Left hindlimb (tissue), 1 donor: ENCODE data around the gene LIMCH1.
"Not testable (repeated sequence)": the region's sequence is repeated elsewhere in the genome, so short reads cannot be mapped to it uniquely, and the experiment has no call there.

Experiments
- DNase-seq: peaks from one replicate; pipeline ENCODE4 v3.0.0-alpha.2; 2018

The LIMCH1 gene

DNA sequence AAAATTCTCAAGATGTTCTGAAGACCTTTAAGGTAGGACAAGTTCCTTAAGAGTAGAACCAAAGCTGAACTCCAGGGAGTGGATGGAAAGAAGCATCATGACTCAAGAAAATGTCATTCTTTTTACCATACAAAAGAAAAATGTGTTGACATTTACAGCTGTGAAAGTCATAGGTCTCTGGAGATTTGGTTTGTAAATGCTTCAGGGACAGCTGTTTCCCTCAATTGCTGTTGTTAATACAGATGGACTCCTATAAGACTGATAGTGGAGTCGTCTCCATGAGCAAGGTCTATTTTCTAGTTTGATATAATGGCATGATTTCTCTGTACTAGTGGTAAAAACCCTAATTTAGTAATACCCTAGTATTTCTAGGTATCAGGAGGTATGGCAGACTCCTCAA is 108.9 kb downstream of the LIMCH1 start:
- DNase-seq: no peak

DNA sequence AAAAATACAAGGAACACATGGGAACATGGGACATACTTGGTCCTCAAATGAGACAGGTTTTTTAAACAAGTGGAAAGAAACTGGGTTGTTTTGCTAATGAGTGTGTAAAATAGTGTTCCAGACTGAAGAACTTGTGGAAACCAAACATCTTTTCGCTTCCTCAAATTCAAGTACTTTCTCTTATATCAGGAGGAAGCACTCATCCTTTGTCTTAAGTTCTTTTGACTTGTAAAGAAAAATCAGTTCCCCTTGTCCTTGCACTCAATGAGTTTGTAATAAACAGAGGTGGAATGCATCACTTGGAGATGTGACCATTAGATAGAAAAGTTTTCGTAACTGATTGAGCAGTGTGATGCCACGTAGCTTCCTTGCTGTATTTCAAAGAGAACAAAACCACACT is 109.4 kb downstream of the LIMCH1 start:
- DNase-seq: no peak

DNA sequence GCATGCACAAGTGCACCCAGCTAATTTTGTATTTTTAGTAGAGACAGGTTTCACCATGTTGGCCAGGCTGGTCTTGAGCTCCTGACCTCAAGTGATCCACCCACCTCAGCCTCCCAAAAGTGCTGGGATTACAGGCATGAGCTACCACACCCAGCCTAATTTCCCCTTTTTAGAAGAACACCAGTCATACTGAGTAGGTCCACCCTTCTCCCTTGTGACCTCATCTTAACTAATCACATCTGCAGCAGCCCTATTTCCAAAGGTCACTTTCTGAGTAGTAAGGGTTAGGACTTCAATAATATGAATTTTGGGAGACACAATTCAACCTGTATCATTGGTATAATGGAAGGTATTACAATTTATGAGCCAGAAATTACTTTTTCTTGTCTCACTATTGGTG is 113.2 kb downstream of the LIMCH1 start:
- not testable (repeated sequence) for DNase-seq

DNA sequence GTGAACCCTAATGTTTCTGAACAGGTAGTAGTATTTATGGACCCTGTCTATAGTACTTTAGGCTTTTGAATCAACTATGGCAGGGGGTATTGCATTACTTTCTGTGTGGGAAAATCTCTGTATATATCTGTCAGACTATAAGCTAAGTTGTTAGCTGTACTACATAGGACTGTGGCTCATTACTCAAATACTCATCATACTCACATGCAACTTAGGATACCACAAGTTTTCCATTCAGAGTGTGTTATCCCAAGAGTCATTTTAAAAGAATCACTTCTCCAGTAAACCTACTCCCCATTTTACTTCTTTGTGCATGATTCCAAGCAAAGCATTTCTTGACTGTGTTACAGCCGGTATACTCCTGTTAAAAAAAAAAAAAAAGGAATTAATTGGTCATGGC is 115.0 kb downstream of the LIMCH1 start:
- DNase-seq: no peak

DNA sequence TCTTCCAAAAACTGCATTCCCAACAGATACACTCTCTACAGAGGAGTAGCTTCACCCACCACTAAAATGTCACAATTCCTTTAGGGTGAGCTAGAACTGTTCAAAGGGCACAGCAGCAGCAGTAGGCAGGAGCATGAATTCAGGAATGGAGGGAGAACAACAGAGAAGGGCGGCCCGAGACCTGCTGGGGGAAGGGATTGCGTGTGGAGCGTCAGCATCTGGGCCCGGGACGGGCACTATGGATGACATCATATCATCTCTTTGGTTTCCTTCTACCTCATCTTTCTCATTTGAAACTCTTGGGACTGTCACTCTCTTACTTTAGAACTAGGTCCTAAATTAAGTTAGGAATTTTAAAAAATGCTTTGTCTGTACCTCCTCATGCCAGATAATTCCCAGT is 115.6 kb downstream of the LIMCH1 start:
- DNase-seq: no peak

DNA sequence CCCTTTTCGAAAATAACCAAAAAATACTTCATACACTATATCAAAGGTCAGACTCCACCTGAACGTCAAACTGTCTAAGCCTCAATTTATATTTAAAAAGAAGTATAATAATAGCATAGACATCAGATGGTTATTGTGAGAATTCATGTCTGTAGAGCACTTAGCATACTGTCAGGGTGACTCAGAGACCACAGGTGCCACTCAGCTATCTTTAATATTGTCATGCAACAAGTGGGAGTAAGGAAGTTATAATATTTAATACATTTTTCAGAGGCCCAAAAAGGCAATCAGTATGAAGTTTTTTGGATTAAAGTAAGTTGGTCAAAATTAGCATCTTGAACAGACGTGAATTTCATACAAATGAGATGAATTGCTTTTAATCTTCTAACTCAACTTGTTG is 117.2 kb downstream of the LIMCH1 start:
- no peak for DNase-seq

DNA sequence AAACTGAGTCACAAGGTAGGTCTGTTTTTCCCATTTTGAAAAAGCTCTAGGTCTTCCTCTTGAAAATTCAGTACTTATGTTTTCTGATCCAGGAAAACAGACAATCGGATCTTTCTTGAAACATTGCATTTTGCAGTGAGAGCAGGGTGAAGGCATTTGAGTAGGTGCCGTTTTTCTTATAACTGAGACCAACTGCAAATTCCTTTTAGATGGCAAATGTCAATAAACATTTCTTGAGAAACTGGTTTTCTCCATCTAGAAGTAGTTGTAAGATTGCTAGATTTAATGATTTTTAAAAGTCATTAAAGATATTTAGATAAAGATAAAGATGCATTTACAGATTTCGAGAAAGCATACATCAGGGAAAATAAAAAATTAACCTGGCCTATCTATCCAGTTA is 118.1 kb downstream of the LIMCH1 start:
- DNase-seq: no peak

DNA sequence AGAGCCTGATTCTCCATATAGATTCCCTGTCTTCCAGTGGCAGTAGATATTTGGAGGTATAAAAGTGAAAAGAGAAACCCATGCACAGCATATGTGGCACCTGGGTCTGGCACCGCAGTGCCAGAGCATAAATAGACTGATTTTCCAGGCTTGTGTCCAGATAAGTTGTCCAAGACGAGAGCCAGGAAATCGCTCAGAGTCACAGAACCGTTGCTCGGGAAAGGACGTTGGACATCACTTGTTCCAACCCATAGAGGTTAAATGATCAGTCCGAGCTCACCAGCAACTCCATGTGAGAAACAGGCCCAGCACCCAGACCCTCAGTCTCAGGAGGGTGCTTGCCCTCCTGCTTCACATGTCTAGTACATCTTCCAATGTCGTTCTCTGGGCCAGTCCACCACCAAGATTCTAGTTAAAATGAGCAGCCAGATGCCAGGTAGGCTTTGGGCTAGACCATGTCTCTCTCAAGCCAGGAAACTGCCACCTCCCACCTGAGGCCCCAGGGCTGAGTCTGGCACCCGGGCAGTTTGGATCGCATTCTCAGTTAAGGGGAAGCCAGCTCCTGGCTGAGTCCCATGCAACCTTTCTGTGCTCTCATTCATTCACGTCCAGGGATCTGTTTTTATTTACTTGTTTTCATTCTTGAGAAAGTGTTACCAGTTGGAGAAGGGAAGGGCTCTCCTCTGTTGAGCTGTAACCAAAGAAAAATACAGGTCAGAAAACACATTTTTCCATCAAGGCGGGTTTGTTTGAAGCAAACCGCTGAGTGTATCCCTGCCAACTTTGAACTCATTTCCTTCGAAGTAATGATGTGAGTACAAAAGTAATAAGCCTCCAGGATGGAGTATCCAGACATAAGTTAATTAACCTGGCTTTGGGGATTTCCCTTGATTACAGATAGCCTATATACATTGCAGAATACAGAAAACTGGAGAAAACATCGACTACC is 118.9 kb downstream of the LIMCH1 start:
- peak; percentile 65 for DNase-seq

DNA sequence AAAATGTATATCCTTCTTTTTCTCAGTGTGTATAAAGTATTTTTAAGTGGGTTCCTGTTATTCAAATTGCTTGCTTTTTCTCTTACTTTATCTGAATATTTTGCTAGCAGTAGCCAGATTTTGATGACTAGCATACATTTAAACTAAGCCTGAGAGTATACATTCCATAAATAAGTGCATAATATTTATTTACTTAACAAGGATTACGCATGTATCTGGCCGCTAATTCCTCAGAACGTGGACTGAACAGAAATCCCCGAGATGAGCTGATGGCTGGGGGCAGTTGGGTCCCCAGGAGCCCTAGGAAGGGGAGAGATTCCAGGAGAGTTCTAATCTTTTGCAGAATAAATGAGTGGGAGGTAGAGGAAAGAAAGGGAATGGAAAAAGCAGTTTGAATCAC is 119.6 kb downstream of the LIMCH1 start:
- DNase-seq: no peak

DNA sequence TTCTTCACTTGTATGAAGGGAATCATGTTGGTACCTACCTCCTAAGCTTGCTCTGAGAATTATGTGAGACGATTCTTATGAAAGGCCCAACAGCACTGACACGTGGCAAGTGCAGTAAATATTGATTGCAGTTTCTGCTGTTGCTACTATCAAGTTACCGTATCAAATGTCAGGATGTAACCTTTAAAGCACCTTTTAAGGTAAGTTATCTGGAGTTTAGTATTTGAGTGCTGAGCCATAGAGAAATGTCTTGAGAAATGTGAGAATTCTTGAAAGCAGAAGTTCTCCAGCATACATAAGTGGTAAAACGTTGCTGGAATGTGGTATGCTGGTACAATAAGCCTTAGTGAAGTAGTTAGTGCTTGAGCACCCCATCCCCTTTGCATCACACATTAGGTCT is 120.2 kb downstream of the LIMCH1 start:
- DNase-seq: no peak

DNA sequence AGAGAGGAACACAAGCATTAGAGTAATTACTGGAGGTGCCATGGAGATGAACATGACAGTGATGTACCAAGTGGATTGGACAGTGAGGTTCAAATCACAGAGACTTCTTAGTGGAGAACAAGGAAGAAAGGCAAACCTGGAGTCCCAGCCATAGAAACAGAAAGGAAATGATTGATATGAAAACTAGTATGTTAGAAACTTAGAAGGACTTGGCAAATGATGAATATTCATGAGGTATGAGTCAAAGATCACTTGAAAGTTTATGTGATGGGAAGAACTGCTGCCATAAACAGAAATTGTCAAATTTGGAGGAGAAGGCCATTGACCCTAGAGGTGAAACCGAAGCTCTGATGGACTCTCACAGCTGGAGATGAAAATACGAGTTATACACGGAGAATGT is 122.4 kb downstream of the LIMCH1 start:
- no peak for DNase-seq

DNA sequence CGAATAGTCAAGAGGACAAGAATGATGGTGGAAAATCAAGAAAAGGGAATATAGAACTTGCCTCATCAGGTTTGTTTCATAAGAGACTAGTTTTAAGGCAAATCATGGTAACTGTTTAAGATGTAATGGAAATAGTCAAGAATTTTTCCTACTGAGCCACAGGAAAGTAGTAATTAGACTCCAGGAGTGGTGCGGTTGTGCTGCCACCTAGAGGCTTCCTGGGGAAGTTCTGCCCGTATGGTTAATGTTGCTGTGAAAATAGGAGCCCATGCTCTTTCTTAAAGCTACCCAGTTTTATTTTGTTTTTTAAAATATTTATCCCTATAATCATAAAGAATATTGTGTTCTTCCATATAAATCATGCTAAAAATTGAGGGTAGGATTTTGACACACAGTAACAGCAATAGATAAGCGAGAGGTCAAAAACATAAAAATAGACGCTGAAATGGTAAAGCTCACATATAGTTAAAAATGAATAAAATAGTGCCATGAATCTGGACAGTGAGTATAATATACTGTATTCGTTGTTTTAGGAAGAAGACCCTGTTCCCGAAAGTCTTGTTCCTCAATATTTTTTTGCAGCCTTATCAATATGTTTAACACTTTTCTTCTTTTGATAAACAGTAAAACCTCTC is 123.6 kb downstream of the LIMCH1 start:
- DNase-seq: peak; percentile 76

DNA sequence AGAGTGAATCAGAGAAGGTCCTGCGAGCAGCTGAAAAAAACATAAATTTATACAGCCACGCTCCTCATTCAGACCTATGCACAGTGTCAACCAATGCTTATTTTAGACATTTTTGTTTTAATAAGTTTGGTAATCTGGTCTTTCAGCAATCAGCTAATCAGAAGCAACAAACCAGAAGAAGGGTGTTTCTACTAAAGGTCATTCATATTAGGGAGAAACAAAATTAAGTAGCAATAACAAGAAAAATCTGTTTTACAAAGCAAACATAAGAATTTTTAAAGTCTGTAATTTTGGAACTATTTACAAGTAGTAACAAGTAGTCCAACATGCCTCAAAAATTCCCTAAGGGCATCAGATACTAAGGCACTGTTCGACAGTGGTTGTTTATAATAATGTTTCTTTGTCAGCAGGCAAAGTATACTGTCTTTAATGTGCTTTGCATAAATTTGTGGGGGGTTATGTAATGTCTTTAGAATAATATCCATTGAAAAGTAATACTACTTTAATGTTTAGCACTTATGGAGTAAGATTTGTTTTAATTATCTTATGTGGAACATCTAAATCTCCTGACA is 127.8 kb downstream of the LIMCH1 start:
- no peak for DNase-seq

DNA sequence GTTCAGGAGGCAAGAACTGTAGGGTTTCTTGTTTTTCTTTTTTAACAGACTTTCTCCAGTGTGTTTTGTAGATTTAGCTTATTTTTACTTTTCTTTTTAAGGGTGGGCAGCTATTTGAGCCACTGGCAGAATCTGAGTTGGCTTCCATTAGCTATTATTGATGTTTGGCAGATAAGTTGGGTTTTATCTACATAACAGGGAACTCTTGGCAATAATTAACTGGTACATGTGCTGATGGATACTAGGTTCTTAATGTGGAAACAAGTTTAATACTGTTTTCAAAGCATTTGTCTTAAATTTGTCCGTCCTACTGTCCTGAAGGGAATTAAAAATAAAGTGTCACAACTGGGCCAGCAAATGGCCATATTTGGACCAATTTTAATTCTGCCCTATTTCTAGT is 130.1 kb downstream of the LIMCH1 start:
- no peak for DNase-seq

DNA sequence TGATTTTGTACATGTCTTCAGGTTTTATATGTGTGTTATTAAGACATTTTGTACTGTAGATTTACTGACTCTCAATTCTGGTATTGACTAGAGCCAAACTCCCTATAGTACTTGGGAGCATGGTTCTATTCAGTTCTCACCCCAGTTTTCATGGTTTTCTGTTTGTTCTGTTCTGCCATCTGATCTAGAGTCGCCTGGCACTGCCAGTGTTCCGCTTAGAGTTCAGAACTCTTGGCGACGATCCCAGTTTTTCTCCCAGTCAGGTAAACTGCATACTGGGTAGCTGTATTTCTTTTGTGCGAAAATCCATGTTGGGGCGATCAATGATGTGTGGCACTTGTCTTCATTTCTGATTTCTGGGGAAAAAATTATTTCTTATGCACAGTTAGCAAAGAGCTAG is 132.6 kb downstream of the LIMCH1 start:
- DNase-seq: no peak

DNA sequence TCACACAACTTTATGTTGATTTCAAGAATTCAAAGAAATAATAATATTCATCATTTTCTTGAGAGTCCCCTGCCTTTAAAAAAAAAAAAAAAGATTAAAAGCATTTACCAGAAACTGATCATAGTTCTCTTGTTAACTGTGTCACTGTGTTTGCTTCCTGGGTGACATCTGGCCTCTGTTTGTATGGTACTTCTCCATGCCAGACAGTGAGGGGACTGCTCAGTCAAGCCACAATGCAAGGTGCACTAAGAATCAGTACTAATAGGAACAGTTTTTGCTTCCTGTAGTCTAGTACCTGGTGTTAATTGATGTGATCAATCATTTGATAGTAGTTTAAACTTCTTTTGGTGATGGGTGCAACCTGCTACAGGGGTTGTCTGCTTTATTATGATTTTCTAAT is 133.0 kb downstream of the LIMCH1 start:
- DNase-seq: no peak

DNA sequence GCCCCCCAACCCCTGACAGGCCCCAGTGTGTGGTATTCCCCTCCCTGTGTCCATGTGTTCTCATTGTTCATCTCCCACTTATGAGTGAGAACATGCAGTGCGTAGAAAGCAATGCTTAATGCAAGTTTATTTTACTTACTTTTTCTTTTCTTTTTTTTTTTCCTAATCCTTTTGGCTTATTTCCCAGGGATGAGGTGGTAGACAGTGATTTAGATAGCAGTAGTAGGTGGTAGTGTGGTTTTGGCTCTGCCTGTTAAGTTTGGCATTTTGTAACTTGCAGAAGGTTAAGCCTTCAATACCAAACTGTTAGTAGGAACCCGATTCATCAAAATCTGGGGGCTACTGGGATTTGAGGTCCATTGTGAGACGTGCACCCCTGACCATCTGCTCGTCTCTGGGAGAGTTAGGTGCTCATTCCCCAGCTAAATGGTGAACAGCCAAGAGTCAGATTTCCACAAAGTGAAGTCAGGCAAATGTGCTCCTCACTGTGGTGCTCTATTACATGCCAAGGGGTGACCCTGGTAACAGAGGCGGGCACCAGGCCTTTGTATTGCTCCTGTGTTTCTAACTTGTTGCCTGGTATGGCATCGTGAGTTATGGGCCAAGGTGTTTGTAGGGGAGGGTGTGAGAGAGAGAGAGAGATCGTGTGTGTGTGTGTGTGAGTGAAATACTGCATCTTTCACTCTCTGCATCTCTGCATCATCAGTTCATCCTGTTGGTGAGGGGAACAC is 140.3 kb downstream of the LIMCH1 start:
- DNase-seq: no peak

DNA sequence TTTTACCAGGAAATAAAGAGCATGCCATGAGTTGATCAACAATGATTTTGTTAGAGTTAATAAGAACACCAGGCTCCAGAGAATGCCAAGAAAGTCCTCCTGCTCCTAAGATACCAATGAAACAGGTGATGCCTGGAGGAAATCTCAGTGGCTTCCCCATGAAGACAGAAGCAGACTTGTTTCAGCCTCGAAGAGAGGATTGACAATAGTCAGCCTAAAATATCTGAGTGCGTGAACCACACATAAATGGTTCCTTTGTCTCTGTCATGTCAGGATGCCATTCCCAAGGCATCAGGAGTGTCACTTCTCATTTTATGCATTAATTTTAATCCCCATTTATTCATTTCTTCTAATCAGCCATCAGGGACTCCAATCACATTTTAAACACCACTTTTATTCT is 141.0 kb downstream of the LIMCH1 start:
- no peak for DNase-seq

DNA sequence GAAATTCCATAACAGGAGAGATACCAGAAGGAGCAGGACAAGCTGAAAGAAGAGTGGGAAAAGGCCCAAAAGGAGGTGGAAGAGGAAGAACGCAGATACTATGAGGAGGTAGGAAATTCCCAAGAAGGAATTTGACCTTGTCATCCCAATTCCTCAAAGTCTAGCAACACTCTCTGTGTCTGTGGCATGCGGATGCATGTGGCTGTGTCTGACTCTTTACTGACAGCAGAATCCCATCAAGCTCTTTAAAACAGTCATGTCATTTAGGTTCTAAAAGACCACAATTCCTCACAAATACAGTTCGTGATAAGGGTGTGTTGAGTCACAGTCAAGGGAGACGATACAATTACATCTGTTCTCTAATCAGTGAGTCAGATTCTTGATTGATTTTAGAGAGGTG is 142.0 kb downstream of the LIMCH1 start:
- DNase-seq: no peak

DNA sequence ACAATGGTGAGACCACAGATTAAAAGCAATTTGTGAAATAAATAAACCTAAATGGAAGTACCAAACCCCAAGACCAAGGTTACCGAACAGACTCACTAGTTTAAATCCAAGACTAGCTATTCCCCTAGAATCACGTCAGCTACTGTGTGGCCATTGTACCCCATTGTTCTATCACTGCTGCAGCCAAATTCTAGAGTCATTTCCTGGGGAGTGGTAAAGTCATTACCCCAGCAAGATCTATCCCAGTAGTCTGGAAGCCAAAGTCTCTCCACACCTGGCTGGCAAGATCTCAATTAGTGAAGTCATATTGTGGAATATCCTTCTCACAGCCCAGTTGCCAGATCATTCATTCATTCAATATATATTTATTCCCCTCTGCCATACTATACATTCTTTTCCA is 143.1 kb downstream of the LIMCH1 start:
- no peak for DNase-seq

DNA sequence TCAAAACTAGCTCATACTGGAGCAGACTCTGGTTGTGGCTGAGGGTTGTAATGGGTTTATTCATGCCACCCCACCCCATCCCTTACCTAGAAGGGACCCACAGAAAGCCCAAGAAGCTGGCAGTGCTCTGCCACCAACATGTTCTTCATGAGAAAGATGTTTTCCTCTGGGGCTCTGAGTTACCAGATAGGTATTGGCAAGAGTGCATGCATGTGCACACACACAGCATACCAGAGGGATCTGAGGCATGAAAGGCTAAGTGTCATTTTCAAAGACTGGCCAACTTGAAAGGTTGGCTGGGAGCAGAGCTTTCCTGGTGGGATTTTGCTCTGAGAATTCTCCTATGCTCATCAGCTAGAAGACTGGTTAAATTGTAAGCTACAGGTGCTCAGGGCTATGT is 145.4 kb downstream of the LIMCH1 start:
- DNase-seq: no peak

DNA sequence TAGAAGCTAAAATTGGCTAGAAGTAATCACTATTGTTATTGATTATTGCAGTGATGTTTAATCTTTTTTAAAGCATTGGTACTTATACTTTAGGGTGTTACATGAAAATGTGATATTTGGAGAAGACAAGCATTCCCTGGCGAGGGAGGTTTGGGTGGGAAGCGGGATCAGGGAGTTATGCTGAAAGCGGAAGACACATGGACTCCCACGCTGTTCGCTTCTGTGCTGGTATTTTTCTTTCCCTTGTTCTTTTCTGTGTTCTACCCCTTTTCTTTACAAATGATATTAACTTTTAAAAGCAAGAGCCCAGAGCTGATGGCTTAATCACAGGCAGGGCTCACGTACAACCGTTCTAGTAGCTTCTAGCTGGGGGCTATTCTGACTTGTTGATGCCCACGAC is 148.9 kb downstream of the LIMCH1 start:
- no peak for DNase-seq

DNA sequence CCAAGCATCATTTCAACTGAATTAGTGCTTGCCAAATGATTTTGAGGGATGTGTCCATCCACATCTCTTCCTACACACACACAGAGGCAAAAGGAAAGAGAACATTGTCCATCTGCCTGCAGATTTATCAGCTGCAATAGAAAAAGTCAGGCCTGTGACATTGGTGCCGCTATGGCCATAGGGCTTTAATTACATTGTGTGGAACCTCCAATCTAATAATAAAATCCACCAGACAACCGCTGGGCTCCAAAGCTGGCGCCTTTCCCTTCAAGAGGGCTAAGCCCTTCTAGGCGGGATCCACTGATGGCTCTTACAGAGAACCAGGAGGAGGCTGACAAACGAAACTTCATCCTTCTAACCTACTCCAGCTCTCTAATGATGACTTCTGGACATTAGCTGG is 150.0 kb downstream of the LIMCH1 start:
- DNase-seq: no peak
